ENCODE measurements around the gene DBH. TPM values are rescaled to one million over a fixed set of nuclear protein-coding genes. Genes with fewer than 3 reads are reported as not detected.

The DBH gene
- total and polyA plus RNA-seq, 12 donors = 0.24 to 234 (median 19.6) TPM; not detected in 1

DNA sequence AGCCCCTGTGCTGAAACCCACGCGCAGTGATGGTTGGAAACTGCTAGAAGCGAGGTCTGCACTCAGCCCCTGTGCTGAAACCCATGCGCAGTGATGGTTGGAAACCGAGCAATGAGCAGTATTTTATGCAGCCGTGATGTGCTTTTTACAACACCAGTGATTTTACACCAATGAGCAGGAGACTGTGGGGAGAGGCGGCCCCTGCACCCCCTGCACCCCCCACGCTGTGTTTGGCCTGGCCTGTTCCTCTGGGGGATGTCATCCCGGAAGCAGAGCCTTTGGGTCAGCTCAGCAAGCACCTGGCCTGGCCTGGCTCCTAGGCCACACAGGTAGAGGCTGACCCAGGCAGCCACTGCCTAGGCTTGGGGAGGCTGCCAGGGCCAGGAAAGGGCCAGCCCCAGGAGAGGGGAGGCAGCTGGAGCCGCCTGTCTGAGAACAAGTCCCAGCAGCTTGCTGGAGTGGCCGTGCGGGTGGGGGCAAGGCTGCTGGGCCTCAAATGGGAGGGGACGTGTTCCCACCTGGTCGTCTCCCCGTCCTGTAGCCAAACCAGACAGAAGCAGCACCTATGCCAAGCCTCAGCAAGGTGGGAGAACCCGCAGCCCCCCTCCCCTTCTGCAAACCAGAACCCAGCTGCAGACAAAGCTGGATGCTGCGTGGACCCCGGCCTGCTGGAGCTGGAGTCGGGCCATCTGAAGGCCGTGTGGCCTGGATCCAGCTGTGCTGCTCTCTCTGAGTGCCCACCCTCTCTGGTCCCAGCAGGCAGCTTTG is 46.8 kb downstream of the DBH start:
- Histone ChIP-seq H3K36me3 (replicated peaks in 1 of 2) (no peaks in the 10 kb centered on the region), H3K27me3 (no peaks in the 10 kb centered on the region), H3K27ac (peak overlapping the region in 4 of 5 donors; percentile 37 to 86 (median 67)), H3K4me3 (no peak overlapping the region), H3K4me1 (replicated peaks in 1 of 2) (peaks cover 0 to 25% of the 10 kb centered on the region in 2 donors), H3K9me3 (replicated peaks in 1 of 3) (no peaks in the 10 kb centered on the region)
- DNase-seq = no peak
- no peak for TF ChIP-seq POLR2A (IDR thresholded peaks at IDR 0.05)
- TF ChIP-seq, protein P1, sequence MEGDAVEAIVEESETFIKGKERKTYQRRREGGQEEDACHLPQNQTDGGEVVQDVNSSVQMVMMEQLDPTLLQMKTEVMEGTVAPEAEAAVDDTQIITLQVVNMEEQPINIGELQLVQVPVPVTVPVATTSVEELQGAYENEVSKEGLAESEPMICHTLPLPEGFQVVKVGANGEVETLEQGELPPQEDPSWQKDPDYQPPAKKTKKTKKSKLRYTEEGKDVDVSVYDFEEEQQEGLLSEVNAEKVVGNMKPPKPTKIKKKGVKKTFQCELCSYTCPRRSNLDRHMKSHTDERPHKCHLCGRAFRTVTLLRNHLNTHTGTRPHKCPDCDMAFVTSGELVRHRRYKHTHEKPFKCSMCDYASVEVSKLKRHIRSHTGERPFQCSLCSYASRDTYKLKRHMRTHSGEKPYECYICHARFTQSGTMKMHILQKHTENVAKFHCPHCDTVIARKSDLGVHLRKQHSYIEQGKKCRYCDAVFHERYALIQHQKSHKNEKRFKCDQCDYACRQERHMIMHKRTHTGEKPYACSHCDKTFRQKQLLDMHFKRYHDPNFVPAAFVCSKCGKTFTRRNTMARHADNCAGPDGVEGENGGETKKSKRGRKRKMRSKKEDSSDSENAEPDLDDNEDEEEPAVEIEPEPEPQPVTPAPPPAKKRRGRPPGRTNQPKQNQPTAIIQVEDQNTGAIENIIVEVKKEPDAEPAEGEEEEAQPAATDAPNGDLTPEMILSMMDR (IDR thresholded peaks at IDR 0.05) = no peak
- 61 to 75% (median 69%) methylated on average over 1 to 20 of the region's 20 CpGs for WGBS, 4 donors
- intact Hi-C loops (cut with DNase I) = no loop called here

DNA sequence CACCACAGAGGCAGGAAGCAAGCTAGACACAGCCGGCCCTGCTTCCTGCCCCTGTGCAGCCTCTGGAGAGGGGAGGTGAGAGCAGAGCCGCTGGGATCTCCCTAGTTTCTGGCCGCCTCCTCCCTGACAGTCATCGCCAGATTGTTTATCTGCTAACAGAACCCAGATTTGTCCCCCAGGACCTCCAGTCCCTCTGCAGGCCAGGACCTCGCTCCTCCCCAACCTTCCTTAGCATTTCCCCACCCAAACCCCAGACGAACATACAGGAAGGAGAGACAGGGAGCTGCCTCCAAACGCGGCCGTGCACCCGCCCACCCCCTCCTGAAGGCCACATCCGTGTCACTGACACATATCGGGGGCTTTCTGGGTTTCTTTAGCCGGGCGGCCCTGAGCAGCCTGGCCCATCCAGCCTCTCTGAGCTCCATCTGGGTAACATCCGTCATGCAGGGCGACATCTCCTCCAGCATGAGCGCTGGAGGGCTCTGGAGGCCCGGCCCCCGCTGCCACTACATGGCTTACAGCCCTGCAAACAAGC is 47.5 kb downstream of the DBH start:
- DNase-seq = peak in 3 of 7 donors; percentile 39 to 67 (median 56)
- H3K27ac ChIP-seq = peak overlapping the region in 4 of 5 donors; percentile 37 to 86 (median 67)
- WGBS, 4 donors = 36 to 55% (median 51%) methylated on average over 16 to 19 of the region's 19 CpGs
- no peak overlapping the region for H3K4me3 ChIP-seq
- TF ChIP-seq, protein P1 (IDR thresholded peaks at IDR 0.05) = peak in 1 of 6 experiments; percentile 9
- no peak for TF ChIP-seq POLR2A (IDR thresholded peaks at IDR 0.05)
- no peaks in the 10 kb centered on the region for H3K27me3 ChIP-seq
- peaks cover 0 to 25% of the 10 kb centered on the region in 2 donors for H3K4me1 ChIP-seq (replicated peaks in 1 of 2)
- no peaks in the 10 kb centered on the region for H3K9me3 ChIP-seq (replicated peaks in 1 of 3)
- intact Hi-C loops (cut with DNase I) = no loop called here
- H3K36me3 ChIP-seq (replicated peaks in 1 of 2) = no peaks in the 10 kb centered on the region

DNA sequence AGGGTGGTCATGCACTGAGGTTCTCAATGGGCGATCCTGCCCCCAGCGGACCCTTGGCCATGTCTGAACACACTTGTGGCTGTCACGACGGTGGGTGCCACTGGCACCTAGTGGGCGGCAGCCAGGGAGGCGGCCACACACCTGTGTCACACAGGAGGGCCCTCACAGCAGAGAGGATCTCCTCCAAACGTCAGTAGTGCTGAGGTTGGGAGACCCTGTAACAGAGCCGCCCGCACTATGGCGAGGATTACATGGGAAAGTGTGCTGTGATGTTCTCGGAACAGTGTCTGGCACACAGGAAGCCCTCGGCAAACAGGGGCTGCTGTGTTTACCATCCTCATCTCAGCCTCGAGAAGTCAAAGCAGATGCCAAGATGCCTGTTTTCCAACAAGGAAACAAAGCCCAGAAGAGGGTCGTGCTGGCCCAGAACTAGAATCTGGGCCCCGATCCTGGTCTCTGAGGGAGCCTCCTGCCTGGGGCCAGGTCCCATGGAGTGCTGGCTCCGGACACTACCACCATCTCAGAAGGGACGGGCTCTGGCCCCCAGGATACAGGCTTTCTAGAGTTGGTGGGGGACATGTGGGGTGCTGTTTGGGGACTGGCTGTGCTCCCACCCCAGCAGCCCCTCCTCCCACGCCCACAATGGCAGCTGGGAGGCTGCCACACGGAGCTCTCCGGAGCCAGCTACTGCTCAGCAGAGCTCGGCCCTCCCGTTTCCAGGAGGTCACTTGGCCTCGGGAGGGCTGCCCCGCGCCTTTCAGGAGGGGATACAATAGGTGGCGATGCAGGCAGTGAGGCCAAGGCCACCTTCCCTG is 48.2 kb downstream of the DBH start:
- 63 to 69% (median 65%) methylated on average over 9 to 26 of the region's 26 CpGs for WGBS, 4 donors
- Histone ChIP-seq H3K9me3 (replicated peaks in 1 of 3) (no peaks in the 10 kb centered on the region), H3K27me3 (no peaks in the 10 kb centered on the region), H3K4me3 (no peak overlapping the region), H3K27ac (peak overlapping the region in 3 of 5 donors; percentile 29 to 86 (median 72)), H3K36me3 (replicated peaks in 1 of 2) (no peaks in the 10 kb centered on the region), H3K4me1 (replicated peaks in 1 of 2) (peaks cover 0 to 19% of the 10 kb centered on the region in 2 donors)
- DNase-seq = no peak
- intact Hi-C loops (cut with DNase I) = no loop called here
- TF ChIP-seq POLR2A (IDR thresholded peaks at IDR 0.05) = no peak
- TF ChIP-seq, protein P1 (IDR thresholded peaks at IDR 0.05) = no peak

DNA sequence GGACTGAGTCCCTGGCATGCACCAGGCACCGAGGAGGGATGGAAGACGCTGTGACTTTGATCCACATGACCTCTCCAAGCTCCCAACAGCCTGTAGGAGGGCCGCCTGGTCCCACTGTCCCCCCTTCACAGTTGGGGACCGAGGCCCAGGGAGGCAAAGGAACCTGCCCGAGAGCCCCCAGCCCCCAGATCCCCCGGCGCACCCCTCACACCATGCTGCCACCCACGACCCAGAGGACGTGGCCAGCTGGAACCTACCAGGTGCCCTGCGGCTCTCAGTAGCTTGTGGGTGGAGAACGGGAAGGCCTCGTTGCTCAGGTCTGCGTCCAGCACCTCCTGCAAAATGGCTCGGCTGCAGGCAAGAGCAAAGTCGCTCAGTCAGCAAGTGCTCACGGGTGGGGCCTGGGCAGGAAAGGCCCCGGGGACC is 48.8 kb downstream of the DBH start:
- peak overlapping the region in 2 of 5 donors; percentile 72 to 86 for H3K27ac ChIP-seq
- H3K4me3 ChIP-seq = no peak overlapping the region
- peaks cover 0 to 17% of the 10 kb centered on the region in 2 donors for H3K4me1 ChIP-seq (replicated peaks in 1 of 2)
- H3K36me3 ChIP-seq (replicated peaks in 1 of 2) = no peaks in the 10 kb centered on the region
- no peak for DNase-seq
- H3K9me3 ChIP-seq (replicated peaks in 1 of 3) = no peaks in the 10 kb centered on the region
- intact Hi-C loops (cut with DNase I) = no loop called here
- no peaks in the 10 kb centered on the region for H3K27me3 ChIP-seq
- WGBS, 4 donors = 83 to 87% (median 85%) methylated on average over 3 to 17 of the region's 17 CpGs
- TF ChIP-seq, protein P1 (IDR thresholded peaks at IDR 0.05) = no peak
- TF ChIP-seq POLR2A (IDR thresholded peaks at IDR 0.05) = no peak

Measured in adrenal gland (tissue), 12 donors.